ENCODE results near the gene HNF4A. TPM values are rescaled to one million over a fixed set of nuclear protein-coding genes. Genes with fewer than 3 reads are reported as not detected.
"Not testable (repeated sequence)": the region's sequence is repeated elsewhere in the genome, so short reads cannot be mapped to it uniquely, and the experiment has no call there.

HNF4A gene
- total and polyA plus RNA-seq, 11 donors: 0.03 TPM; not detected in 10

DNA sequence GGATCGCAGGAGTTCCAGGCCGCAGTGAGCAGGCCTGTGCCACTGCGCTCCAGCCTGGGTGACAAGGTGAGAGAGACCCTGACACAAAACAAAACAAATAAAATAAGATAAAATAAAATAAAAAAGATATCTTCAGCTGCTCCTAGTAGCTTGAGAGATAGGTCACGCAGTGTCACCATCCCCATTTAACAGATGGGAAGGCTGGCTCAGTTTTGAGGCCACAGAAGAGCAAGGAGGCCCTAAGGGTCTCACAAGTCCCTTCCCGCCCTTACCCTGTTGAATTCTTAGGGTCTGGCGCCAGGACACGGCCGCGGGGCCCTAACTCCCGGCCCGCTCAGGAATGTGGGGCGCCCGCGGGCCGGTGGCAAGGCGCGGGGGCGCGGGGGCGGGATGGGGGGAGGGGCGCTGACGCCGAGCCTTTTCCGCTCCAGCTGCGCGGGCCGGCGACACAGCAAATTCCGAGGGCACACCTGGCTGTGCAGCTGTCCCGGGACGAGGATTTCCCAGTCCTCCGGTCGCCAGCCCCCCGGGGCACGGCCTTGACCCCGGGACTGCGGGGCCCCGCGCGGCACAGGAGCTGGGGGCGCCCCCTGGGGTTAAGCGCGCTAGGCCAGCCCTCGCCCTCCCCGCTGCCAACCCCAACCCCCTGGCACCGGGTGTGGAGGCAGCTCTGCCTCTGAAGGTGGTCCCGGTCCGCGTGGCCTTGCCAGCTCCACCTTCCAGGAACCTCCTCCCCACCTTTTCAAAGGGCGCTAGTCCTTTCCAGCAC lies 28.9 kb upstream of the HNF4A start:
- 14 to 34% (median 20%) methylated on average over 16 to 50 of the region's 50 CpGs for WGBS, 4 donors
- Histone ChIP-seq H3K4me3 (peak overlapping the region in 11 of 12 donors; percentile 27 to 52 (median 47)), H3K27ac (no peak overlapping the region), H3K36me3 (no peaks in the 10 kb centered on the region), H3K4me1 (peaks cover 0 to 7% (median 0%) of the 10 kb centered on the region in 12 donors), H3K9me3 (no peaks in the 10 kb centered on the region), H3K27me3 (peaks cover 0 to 16% (median 0%) of the 10 kb centered on the region in 9 donors)
- TF ChIP-seq, protein P1, sequence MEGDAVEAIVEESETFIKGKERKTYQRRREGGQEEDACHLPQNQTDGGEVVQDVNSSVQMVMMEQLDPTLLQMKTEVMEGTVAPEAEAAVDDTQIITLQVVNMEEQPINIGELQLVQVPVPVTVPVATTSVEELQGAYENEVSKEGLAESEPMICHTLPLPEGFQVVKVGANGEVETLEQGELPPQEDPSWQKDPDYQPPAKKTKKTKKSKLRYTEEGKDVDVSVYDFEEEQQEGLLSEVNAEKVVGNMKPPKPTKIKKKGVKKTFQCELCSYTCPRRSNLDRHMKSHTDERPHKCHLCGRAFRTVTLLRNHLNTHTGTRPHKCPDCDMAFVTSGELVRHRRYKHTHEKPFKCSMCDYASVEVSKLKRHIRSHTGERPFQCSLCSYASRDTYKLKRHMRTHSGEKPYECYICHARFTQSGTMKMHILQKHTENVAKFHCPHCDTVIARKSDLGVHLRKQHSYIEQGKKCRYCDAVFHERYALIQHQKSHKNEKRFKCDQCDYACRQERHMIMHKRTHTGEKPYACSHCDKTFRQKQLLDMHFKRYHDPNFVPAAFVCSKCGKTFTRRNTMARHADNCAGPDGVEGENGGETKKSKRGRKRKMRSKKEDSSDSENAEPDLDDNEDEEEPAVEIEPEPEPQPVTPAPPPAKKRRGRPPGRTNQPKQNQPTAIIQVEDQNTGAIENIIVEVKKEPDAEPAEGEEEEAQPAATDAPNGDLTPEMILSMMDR (IDR thresholded peaks at IDR 0.05): no peak
- TF ChIP-seq POLR2A (IDR thresholded peaks at IDR 0.05): no peak
- ATAC-seq: peak in 3 of 4 donors; percentile 20 to 50 (median 44)
- intact Hi-C loops (cut with DNase I): no loop called here
- DNase-seq: no peak

DNA sequence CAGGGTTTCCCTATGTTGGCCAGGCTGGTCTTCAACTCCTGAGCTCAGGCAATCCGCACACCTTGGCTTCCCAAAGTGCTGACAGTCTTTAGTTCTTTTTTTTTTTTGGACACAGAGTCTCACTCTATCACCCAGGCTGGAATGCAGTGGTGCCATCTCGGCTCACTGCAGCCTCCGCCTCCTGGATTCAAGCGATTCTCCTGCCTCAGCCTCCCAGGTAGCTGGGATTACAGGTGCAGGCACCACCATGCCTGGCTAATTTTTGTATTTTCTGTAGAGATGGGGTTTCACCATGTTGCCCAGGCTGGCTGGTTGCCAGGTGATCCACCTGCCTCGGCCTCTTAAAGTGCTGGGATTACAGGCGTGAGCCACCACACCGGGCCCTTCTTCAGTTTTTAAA lies 27.8 kb upstream of the HNF4A start:
- H3K9me3 ChIP-seq; intact Hi-C loops (cut with DNase I); H3K36me3 ChIP-seq; H3K4me3 ChIP-seq; H3K4me1 ChIP-seq; H3K27ac ChIP-seq; ATAC-seq; DNase-seq: not testable (repeated sequence)
- peaks cover 0 to 16% (median 0%) of the 10 kb centered on the region in 9 donors for H3K27me3 ChIP-seq
- WGBS, 4 donors: 89 to 91% (median 91%) methylated on average over 7 of the region's 7 CpGs

DNA sequence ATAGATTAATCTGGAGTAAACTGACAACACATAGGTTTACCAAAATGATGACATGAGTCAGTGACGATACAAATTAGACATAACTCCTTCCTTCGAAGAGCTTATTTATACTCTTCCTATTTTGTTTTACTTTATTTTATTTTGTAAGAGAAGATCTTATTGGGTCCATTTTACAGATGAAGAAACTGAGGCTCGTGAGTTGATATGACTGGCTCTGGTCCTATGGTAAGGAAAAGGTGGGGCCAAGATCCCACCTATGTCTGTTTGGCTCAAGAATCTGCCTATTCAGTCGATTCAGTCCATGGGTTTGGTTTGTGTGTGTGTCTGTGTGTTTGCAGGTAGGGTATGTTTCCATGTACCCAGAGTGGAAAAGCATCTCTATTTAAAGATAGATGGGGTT lies 27.1 kb upstream of the HNF4A start:
- Histone ChIP-seq H3K9me3 (no peaks in the 10 kb centered on the region), H3K27me3 (peaks cover 0 to 16% (median 0%) of the 10 kb centered on the region in 9 donors), H3K27ac (no peak overlapping the region), H3K36me3 (no peaks in the 10 kb centered on the region), H3K4me3 (no peak overlapping the region), H3K4me1 (peaks cover 0 to 7% (median 0%) of the 10 kb centered on the region in 12 donors)
- intact Hi-C loops (cut with DNase I): no loop called here
- no peak for TF ChIP-seq POLR2A (IDR thresholded peaks at IDR 0.05)
- TF ChIP-seq, protein P1 (IDR thresholded peaks at IDR 0.05): no peak
- DNase-seq (no peak), ATAC-seq (no peak)
- 78 to 96% (median 87%) methylated on average over 4 of the region's 4 CpGs for whole genome bisulfite sequencing, 4 donors

DNA sequence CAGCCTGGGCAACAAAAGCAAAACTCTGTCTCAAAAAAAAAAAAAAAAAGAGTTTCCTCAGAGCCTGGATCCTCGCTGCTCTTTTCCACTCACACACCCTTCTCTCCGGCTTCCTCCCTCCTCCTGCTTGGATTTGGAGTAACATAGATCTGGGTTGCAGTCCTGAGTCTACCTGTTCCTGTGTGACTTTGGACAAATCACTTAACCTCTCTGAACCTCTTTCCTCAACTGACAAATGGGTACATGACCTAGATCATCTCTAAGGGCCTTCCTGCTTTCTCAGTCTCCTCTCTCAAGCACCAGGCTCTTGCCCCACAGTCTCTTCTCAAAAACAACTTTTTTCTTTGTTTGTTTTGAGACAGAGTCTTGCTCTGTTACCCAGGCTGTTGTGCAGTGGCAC lies 24.3 kb upstream of the HNF4A start:
- no peak for TF ChIP-seq POLR2A (IDR thresholded peaks at IDR 0.05)
- TF ChIP-seq, protein P1 (IDR thresholded peaks at IDR 0.05): no peak
- H3K9me3 ChIP-seq: no peaks in the 10 kb centered on the region
- H3K36me3 ChIP-seq: no peaks in the 10 kb centered on the region
- ATAC-seq: no peak
- intact Hi-C loops (cut with DNase I): no loop called here
- H3K27ac ChIP-seq: no peak overlapping the region
- peaks cover 0 to 9% (median 4%) of the 10 kb centered on the region in 9 donors for H3K27me3 ChIP-seq
- DNase-seq: no peak
- H3K4me3 ChIP-seq: no peak overlapping the region
- 78 to 89% (median 79%) methylated on average over 2 of the region's 2 CpGs for WGBS, 4 donors
- H3K4me1 ChIP-seq: peaks cover 0 to 7% (median 0%) of the 10 kb centered on the region in 12 donors
